Tibial nerve (tissue), 4 donors: ENCODE data around the gene POTED. TPM values are rescaled to one million over a fixed set of nuclear protein-coding genes. Genes with fewer than 3 reads are reported as not detected.
"Not testable (repeated sequence)": the region's sequence is repeated elsewhere in the genome, so short reads cannot be mapped to it uniquely, and the experiment has no call there.

Source experiments
- DNase-seq, 2 donors: peaks; one replicate each; pipeline ENCODE4 v3.0.0-alpha.2; 2019; ENCODE audit warnings: low spot score in 2 of 2
- H3K27ac ChIP-seq, 4 donors: fragments of 200-600 bp; sonication (generic) in 3 of 4; one replicate each; pipeline ENCODE4 v1.5.1; 2017 to 2019; ENCODE audit warnings: mild to moderate bottlenecking in 1 of 4
- H3K27me3 ChIP-seq, 2 donors: fragments of 200-600 bp; sonication (generic) in 1 of 2; one replicate each; pipeline versions ENCODE4 v1.5.1 to v1.6.0; 2017 to 2019
- H3K36me3 ChIP-seq, 3 donors: fragments of 200-600 bp; sonication (generic); one replicate each; pipeline ENCODE4 v1.5.1; 2018 to 2019
- H3K4me1 ChIP-seq, 4 donors: fragments of 200-600 bp; sonication (generic) in 3 of 4; one replicate each; pipeline ENCODE4 v1.5.1; 2017 to 2019
- H3K4me3 ChIP-seq, 4 donors: fragments of 200-600 bp; sonication (generic) in 3 of 4; one replicate each; pipeline ENCODE4 v1.5.1; 2017 to 2019; ENCODE audit warnings: mild to moderate bottlenecking in 1 of 4, moderate library complexity in 1 of 4
- H3K9me3 ChIP-seq, 4 donors: fragments of 200-600 bp; sonication (generic) in 3 of 4; one replicate each; pipeline ENCODE4 v1.5.1; 2017 to 2019
- WGBS, 2 donors: methylation state at CpG; one replicate each; pipeline ENCODE4 v1.1.5; 2018; 5-methylcytosine and 5-hydroxymethylcytosine counted together
- small RNA-seq: library from RNA; depleted of rRNA; stranded (forward); fragments of <200 nt; gene quantifications from one replicate; pipeline ENCODE3, GENCODE V24; 2016
- total RNA-seq, 4 donors: library from RNA; depleted of rRNA; stranded (reverse); fragments of >200 nt; gene quantifications; one replicate each; pipeline ENCODE4 v1.1.0, GENCODE V29; 2016

Gene POTED
- total RNA-seq = not detected

DNA sequence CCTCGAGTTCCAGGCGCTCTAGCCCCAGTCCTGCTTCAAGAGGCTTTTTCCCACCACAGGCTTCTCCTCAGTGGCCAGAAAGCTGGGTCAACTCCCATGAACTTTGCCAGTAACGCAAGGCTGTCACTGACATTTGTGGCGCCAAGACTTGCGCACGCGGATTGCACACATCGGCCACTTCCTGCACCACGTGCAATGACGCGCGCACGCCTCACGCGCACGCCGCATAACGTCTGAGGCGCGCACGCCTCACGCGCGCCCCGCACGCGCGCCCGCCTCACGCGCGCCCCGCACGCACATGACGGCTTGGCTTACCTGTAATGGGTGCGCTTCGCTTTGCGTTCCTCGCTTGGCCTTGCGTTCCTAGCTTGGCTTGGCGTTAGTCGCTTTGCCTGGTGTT lies at the start of gene POTED:
Gene POTED (plus strand): TSS at position 301 of the 400 bp plus-strand sequence. CDS start 452 bp downstream, outside the sequence.
- H3K4me1 ChIP-seq, H3K9me3 ChIP-seq, H3K36me3 ChIP-seq, H3K4me3 ChIP-seq, H3K27me3 ChIP-seq, H3K27ac ChIP-seq, DNase-seq: not testable (repeated sequence)
- 85 to 87% methylated on average over 39 to 40 of the region's 42 CpGs for WGBS, 2 donors

DNA sequence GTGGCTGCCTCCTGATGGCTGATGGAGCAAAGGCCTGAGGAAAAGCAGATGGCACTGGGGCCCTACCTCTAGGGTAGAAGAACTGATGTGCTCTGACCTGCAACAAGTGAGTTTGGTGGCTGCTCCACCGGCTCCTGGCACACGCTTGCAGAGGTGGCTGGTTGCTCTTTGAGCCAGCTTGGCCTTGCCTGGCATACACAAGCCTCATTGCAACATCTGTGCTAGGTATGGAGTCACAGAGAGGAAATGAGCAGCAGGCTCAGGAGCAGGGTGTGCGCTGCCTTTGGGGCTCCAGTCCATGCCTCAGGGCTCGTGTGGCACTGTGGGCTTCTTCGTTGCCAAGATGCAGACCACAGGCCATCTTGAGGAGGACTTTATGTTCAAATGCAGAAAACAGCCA lies 40.5 kb downstream of the POTED start:
- H3K4me3 ChIP-seq, H3K36me3 ChIP-seq, H3K4me1 ChIP-seq, DNase-seq, H3K27me3 ChIP-seq, H3K9me3 ChIP-seq, H3K27ac ChIP-seq: not testable (repeated sequence)
- WGBS, 2 donors = 100% methylated on average over 2 of the region's 5 CpGs; no CpG with 5 or more reads in 1 of the 2 donors

DNA sequence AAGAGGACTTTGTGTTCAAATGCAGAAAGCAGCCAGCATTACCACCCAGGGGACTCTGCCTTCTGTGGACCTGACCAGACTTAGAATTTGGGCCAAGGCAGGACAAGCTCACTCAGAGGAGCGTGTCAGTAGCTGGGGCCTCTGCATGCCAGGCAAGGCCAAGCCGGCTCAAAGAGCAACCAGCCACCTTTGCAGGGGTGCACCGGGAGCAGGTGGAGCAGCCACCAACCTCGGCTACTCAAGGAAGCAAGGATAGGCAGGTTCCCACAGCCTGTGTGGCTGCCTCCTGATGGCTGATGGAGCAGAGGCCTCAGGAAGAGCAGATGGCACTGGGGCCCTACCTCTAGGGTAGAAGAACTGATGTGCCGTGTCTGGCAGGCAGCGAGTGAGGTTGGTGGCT lies 42.2 kb downstream of the POTED start:
- not testable (repeated sequence) for DNase-seq, H3K36me3 ChIP-seq, H3K9me3 ChIP-seq, H3K27me3 ChIP-seq, H3K4me1 ChIP-seq, H3K27ac ChIP-seq, H3K4me3 ChIP-seq
- WGBS, 2 donors = 93% methylated on average over 5 of the region's 6 CpGs; no CpG with 5 or more reads in 1 of the 2 donors

Small RNAs within 50 kb of the gene (small RNA-seq; reads per million reads assigned to genes)
- not detected for gene AL050303.3
- gene MIR3118-1 = not detected
- gene RNU6-286P = not detected
